Mucosa of gallbladder (tissue), 1 donor: Measurements from ENCODE around the gene GRID2. TPM values are rescaled to one million over a fixed set of nuclear protein-coding genes. Genes with fewer than 3 reads are reported as not detected.
A peak's percentile ranks its signal among the peaks of the same experiment; 100 is the strongest.

ENCODE experiments used
- DNase-seq: peaks from one replicate; pipeline ENCODE4 v3.0.0-alpha.2; 2020; ENCODE audit warnings: low spot score
- total RNA-seq: library from RNA; stranded (reverse); gene quantifications from one replicate; pipeline ENCODE4 v1.2.1, GENCODE V29; 2021
- donor health status: DM: no; HTN: no; CAD: no.

Gene GRID2
- total RNA-seq, 1 donor from 2014 or later: 0.03 TPM

DNA sequence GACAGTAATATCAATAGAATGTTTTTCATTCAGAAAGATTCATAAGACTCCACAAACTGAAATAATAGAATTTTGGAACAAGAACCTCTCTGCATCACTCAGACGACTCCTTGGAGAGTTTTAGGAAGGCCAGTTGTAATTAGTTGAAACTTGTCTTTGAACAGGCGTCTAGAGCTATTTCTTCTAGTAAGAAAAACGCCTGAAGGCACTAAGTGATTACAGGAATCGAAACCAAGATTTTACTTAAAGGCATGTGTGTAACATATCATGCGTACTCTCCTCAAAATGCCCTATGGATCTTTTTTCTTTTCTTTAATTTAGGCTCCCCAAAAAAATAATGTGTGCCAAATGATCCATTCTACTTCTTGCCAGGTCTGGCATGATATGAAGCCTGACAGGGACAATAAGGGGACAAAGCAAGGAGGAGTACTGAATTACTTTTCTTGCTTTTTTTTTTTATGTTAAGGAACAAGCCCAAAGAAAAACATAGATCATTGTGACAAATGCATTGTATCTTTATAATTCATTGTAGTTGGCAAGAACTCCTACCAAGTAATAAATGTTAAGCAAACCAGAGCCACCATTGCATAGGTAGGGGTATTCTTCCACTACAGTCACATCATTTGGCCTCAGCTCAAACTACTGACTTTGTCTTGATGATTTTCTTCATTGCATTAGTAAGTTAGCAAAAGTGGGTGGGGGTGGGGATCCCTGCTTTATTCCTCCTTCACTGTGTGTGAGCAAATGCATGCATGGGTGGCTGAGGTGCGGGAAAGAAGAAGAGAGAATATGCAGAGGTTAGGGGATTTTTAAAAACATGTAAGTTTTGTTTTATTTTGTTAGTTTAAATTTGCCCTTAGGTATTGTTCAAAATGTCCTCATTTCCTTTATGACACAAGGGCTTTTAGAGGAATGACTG is 1444.9 kb downstream of the GRID2 start:
- no peak for DNase-seq

DNA sequence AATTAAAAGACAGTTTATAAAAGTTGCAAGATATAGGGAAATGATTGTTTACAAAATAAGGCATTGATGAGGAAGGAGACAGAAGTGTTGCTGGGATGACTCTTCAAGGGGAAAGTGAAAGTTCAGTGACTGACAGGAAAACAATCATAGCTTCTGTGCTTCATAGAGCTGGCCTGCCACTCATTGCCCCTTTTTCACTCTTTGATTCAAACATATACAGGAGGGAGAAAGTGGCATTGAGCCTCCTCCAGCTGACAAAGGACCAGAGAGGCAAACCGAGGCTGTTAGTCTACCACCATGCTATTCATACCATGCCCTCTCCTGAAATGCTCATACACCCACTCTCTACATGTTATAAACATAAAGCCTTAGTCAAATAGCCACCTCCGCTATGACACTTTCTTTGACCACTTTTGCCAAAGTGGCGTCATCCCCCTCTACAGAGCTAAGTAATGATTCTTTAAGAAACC is 1445.6 kb downstream of the GRID2 start:
- DNase-seq: no peak

DNA sequence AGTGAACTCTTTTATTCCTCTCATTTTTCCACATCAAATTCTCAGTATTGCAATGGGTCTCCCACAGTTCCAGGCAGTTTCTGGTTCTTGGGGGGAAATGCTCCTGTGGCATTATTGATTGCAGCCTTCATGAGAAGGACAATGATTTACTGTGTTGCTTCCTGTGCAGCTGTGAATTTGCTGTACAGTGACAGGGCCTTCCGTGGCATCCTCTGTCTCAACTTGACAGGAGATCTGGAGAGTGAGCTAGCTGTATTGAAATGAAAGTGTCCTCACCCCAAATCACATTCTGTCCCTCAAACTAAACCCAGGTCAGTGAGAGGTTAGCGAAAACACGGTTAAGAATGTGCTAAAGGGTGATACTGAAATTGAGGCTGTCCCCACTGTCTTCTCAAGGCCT is 1447.6 kb downstream of the GRID2 start:
- DNase-seq: no peak

DNA sequence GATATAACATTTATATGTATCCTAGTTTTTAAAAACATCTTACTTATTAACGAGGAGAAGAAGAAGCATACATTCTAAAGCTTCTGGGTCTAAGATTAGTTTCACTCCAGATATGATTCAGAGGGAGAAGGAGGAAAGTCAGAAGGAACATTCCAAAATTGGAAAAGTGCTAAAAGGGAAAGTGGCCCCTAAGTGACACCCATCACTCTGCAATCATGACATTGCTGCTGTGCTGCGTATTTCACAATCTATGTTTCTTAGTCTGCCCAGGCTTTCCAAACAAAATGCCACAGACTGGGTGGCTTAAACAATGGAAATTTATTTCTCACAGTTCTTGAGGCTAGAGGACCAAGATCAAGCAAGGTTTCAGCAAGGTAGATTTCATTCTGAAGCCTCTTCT is 1452.3 kb downstream of the GRID2 start:
- no peak for DNase-seq

DNA sequence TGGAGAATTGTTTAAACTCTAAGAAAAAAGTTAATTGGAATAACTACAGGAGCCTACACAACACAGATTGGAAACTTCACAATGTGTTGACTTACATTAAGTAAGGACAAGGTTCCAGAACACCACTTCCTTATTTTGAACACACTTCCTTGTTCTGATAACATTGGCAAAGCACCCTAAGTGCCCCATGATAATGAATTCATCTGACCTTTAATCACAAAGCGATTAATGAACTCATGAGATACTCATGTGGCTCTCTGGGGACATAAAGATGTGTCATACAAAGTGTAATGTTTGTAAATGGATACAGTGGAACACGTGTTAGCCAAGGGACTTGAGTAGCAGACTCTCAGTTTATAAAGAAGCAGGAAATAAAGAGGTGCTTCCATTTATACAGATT is 1455.7 kb downstream of the GRID2 start:
- DNase-seq: peak; percentile 32

DNA sequence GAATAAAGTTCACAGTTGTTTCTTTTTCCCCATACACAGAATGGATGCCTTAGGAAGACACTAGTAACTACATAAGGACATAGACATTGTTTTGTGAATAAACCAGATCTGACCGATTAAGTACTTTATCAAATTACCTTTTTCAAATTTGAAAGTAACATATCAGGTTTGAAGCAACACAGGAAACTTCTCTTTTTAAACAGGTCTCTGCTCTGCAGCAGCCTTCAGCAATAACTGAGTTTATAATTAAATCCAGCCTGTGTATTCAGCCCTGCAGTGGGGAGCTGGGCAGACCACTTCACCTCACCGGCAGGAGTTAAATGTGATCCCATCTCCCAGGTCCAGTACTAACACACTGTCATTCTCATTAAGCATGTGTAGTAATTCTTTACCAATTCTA is 1456.5 kb downstream of the GRID2 start:
- DNase-seq: no peak

DNA sequence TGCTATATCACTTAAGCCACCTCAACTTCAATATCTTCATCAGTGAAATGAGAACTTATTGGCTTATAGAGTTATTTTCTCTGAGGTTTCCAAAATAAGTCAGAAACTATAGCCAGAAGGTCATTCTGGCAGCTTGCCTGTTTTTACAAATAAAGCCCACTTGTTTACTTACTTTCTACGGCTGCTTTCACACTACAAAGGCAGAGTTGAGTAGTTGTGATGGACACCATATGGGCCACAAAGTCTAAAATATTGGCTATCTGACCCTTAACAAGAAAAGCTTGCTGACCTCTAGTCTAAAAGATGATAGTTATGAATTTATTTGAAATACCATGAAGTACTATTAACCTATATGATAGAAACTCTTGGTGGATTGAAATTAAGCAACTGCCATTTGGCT is 1457.5 kb downstream of the GRID2 start:
- no peak for DNase-seq

DNA sequence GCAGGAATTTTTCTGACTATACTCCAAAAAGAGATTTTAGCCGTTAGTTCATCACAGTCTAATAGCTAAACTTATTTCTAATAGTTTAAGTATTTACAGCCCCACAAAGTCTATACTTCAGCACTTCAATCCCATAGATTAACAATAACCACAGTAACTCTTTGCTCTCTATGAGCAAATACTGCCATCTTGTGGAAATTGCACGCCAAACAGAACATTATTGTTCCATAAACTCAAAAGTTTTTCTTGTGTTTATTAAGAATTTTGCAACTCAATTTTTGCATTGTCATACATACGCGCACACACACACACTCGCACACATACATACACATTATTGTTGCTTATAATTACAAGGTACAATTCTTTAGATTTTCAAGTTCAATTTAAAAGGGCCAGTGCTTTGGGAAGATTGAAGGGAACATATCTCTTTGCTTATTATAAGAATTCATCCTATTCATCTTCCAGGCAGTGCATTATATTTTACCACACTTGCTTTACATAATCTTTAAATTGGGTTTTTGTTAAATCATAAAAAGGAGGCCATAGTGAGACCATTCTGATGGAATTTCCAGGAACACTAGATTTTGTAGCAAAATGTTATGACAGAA is 1461.0 kb downstream of the GRID2 start:
- DNase-seq: peak; percentile 17

DNA sequence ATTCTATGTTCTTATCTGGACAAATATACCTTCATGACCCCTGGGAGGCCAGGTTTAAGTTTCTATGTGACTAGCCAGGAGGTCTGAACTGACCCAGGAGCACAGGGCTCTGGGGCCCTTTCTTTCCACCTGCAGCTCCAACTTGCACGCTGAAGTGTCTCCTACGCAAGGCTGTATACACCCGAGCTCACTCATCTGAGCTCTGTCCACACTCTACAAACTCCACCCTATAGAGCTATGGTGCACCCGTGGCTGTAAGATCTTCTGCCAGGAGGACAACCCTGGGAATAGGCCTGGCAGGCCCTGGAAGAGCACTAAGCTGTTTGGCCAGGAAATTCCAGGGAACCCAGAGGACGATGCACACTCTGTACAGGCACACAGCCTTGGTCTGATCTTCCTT is 1464.2 kb downstream of the GRID2 start:
- DNase-seq: no peak

DNA sequence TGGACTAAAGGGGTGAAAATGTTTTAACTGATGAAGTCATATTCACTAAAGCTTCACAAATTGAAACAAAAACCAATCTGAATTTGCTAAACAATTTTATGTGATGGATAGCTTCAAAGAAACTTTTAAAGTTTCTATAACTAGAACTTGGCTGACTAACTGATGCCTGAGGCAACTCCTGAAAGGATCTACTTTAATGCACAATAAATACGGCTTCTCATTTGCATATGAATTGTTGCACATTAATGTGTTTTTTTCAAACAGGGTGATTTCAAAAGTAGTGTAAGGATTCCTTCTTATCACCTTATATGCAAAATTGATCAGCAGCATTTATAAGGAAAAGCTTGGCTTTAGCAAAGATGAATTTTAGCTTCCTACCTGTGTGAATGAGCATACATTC is 1466.4 kb downstream of the GRID2 start:
- no peak for DNase-seq

DNA sequence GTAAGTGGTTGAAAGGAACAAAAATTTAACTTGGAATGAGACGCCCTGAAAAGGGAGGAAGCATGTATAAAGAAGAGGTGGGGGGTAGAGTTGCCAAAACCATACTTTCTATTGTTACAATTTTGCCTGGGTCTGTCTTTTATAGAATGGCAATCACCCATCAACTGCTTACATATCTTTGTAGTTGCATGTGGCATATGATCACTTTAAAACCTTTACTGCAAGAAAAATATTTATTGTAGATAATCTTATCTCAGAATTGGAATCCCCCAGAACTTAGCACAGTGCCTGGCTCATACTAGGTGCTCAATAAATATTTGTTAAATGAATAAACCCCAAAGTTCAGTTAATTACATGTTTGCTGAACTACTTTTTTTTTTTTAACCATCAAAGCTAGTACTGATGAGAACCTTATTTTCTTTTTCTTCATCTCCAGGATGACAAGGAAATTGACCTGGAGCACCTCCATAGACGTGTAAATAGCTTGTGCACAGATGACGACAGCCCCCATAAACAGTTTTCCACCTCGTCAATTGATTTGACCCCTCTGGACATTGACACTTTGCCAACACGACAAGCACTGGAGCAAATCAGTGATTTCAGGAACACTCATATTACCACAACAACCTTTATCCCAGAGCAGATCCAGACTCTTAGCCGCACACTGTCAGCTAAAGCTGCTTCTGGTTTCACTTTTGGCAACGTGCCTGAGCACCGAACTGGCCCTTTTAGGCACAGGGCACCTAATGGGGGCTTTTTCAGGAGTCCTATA is 1468.1 kb downstream of the GRID2 start:
- DNase-seq: no peak

DNA sequence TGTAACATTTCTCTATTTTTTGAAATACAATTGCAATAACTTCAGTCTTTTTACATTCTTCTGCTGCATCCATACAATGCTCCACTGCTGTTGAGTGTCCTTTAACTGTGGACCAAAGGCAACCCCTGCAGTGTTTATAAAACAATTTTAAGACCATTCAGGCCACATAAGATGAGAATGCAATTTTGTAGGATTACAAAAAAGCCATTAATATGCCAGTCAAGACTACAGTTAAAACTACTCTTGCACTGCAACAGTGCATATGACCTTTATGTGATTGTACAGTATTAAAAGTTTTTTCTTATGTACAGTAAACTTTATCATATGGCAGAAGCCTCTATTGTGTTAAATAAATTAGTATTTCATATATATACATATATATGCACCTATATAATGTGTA is 1469.1 kb downstream of the GRID2 start:
- no peak for DNase-seq

DNA sequence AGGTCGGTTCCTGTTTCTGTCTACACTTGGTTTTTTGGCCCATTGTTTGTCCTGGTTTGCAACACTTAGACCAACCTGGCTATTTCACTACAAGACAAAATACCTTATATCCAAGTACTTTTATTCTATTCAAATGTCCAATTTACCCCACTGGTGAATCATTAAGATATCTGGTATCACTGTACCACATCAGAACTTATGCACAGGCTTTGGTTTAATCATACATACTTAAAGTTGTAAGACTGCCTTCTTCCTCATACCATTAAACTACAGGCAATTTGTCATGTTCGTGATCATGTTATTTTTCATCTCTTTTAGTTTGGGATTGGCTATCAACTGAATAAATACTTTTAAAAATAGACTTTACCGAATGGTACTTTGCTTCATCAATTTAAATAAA is 1471.8 kb downstream of the GRID2 start:
- no peak for DNase-seq

DNA sequence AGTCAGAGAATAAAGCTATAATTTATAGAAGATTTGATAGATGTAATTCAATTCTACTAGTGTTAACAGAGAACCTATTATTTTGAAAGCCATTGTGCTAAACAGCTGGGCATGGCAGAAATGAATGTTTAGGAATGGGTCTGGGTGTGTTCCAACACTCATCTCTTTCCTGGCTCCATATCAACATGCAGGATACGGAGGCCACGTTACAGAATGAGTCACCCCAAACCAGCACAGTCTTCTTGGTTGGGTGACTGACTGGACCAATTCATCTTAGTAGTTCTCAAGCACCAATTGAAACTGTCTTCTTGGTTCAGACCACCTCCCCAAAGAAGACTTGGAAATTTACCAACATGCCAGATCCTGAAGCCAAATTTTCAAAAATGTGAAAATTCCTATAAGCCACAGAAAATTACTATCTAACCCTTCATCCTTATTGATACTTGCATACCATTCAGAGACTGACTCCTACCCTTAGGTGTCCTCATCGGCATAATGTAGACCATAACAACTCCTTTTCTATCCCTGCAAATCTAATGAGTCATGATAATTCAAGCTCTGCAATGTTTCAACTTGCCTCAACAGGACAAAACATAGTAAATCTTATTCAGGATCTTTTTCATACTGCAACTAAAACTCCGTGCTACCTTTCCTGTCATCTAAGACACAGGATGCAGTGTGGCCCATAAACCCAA is 1472.8 kb downstream of the GRID2 start:
- no peak for DNase-seq

DNA sequence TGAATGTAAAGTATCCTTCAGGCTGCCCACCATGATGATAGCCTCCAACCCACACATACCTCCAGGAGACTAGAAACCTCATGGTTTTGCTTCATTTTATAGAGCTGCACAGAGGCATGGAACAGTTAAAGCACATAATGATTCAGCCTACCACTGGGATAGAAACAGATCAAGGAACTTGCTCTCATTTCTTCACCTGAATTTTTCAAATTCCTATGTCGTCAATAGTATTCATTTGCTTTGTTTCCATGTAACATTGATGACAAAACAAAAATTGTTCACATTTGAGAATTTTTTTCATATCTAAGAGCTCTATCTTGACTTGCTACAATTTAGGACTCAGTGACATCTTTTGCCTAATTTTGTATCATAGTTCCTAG is 1473.3 kb downstream of the GRID2 start:
- DNase-seq: no peak

DNA sequence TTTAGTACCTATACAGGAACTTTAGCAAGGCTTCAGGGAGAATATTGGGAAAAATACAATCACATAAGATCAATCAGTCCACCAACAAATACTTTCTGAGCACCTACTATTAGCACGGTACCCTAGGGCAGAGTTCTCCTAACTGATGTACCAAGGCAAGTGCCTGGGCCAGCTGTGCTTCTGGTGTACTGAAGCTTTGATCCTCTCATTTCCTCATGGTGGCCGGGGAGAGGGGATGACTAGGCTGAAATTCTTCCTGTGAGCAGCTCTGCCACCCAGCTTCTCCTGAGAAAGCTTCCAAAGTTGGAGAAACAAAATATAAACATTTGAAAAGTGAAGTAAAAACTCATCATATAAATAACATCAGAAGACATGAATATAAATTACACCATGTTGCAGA is 1475.5 kb downstream of the GRID2 start:
- no peak for DNase-seq

DNA sequence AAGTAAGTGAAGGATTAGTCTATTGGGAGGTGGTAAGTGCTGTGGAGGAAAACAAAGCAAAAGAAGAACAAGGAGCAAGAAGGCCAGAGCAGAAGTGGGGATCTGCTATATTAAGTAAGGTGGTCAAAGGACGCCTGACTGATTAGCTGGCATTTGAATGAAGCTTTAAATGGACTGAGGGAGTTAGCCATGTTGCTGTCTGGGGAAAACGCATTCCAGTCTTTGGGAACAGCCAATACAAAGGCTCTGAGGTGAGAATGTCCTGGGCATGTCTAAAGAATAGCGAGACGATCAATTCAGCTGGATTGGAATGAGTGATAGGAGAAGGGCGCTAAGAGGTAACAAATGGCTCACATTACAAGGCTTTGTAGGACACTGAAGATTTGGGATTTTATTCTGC is 1476.3 kb downstream of the GRID2 start:
- DNase-seq: no peak

DNA sequence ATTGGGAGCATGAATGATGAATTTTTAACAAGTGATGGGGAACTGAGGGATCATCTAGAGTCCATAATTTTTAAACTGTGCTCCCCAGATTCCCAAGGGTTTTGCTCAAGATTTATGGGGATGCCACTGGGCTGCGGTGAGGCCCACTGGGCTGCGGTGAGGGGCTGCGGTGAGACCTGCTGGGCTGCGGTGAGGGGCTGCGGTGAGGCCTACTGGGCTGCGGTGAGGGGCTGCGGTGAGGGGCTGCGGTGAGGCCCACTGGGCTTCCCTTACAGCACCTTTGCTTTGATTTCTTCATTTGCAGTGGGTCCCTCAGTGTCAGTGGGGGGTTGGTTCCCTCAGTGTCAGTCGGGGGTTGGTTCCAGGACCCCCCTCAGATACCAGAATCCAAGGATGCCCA is 1477.4 kb downstream of the GRID2 start:
- no peak for DNase-seq

DNA sequence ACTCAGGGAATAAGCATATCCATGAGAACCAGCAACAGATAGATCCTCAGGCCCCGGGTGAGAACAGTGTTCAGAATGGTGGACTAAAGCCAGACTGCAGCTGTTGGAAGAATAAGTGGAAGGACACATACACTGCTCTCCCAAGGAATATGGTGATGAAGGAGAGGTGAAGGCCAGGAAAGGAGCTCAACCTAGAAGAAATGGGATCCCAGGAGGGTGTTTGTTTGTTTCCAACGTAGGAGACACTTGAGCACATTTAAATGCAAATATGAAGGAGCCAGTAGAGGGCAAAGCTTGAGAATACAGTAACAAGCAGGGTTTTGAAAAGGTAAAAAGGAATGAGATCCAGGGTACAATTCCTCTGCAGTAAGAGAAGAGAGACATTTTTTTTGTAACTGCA is 1482.4 kb downstream of the GRID2 start:
- DNase-seq: no peak

DNA sequence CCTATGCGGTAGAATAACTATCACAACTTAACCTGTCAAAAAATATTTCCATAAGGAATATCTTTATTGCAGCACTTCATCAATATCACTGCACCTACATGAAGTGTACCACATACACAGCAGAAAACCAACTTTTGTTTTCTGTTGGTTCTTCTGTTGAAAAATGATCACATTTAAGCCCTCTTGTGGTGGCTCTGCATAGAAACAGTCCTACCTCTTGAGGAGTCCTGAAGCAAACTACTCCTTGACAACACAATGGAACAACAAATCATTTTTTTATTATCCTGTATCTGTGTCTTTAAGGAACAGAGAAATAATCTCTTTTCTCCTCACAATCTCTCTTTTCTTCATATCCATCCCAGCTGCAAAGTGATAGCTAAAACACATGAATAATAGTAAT is 1484.9 kb downstream of the GRID2 start:
- DNase-seq: no peak

DNA sequence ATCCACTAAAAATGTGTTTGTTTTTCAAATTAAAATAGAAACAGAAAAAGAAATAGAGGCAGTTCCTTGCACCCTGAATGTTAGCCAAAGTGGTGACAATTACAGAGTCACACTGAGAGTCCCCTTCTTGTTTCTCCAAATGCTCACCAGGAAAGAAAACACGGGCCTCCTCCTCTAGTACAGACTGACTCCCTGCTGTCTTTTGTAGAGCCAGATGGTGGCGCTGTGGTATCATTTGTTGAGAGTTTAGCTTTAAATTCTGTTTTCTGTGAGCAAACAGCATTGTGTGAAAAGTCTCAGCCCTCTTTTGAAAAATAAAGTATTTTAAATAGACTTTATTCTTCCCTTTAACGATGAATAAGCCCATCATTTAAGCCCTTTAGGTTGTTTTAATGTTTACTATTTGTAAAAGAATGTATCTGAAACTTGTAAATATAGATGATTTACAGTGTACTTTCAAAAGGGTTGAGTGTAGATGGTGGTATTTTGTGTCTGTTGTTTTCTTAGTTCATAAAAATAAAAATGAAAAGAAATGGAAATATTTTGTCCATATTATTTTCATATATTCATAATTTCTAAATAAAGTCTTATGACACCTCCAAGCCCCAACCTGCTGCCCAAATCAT is 1487.9 kb downstream of the GRID2 start:
- peak; percentile 38 for DNase-seq

DNA sequence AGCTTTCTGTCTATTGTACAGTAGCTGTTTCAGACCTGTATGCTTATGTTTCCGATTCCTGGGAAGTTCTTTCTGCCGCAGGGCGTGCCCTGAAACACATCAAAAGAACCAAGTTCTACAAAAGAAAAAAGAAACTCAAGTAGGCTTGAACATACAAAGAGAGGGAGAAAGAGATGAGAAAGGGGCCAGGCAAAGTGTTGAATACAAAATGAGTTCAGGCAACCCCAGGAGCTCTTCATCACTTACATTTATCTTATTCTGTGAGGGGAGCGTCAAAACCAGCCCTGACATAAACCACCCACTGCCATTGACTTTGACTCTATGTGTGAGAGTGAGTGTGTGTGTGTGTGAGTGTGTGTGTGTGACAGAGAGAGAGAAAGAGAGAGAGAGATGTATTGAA is 1498.3 kb downstream of the GRID2 start:
- DNase-seq: no peak
